ENCODE measurements around the gene U2AF1L4.

- TF ChIP-seq POLR2AphosphoS5 (IDR thresholded peaks at IDR 0.05) (peak; percentile 25 to 72 (median 60)), CTCF (IDR thresholded peaks at IDR 0.05) (no peak), EP300 (IDR thresholded peaks at IDR 0.05) (no peak)
These were observed 12.8 kb upstream of the U2AF1L4 start, which contains the start of gene PROSER3 for GRCh38 chr19:35757749-35758608.
